Loucy (cell line): ENCODE measurements around the gene CLEC1A.

Source experiments
- H2AFZ ChIP-seq: fragments of 200-600 bp; sonication (generic); 2 replicates; pipeline ENCODE4 v1.6.0; 2016; ENCODE audit warnings: antibody characterized with exemption, mild to moderate bottlenecking, low read length, moderate library complexity
- H3F3A ChIP-seq: fragments of 200-600 bp; 2 replicates; pipeline ENCODE4 v1.6.0; 2016; ENCODE audit warnings: antibody characterized with exemption, low read depth, mild to moderate bottlenecking
- H3K27me3 ChIP-seq: fragments of 200-600 bp; sonication (generic); 2 replicates; pipeline ENCODE4 v1.6.1; 2014; ENCODE audit warnings: low read length, mild to moderate bottlenecking; ENCODE audit not compliant: insufficient read depth, poor library complexity, severe bottlenecking
- H3K36me3 ChIP-seq: fragments of 200-600 bp; sonication (generic); 2 replicates; pipeline ENCODE4 v1.6.1; 2016; ENCODE audit warnings: low read length; ENCODE audit not compliant: insufficient read depth
- H3K4me1 ChIP-seq: fragments of 200-600 bp; sonication (generic); 2 replicates; pipeline ENCODE4 v1.5.1; 2014; ENCODE audit warnings: low read length, mild to moderate bottlenecking; ENCODE audit not compliant: insufficient read depth, poor library complexity, severe bottlenecking
- H3K4me2 ChIP-seq: fragments of 200-600 bp; sonication (generic); 2 replicates; pipeline ENCODE4 v1.6.0; 2014; ENCODE audit warnings: antibody characterized with exemption, low read length, low read depth, mild to moderate bottlenecking; ENCODE audit not compliant: poor library complexity, severe bottlenecking
- H3K4me3 ChIP-seq: fragments of 200-600 bp; sonication (generic); 2 replicates; pipeline ENCODE4 v1.5.1; 2014; ENCODE audit warnings: low read length, mild to moderate bottlenecking, mixed read lengths; ENCODE audit not compliant: poor library complexity, severe bottlenecking
- H3K79me2 ChIP-seq: fragments of 200-600 bp; sonication (generic); 2 replicates; pipeline ENCODE4 v1.6.1; 2014; ENCODE audit warnings: low read length; ENCODE audit not compliant: insufficient read depth
- H3K9ac ChIP-seq: fragments of 200-600 bp; sonication (generic); 2 replicates; pipeline ENCODE4 v1.6.0; 2014; ENCODE audit warnings: mild to moderate bottlenecking, low read depth, low read length, moderate library complexity; ENCODE audit not compliant: poor library complexity, severe bottlenecking
- H3K9me2 ChIP-seq: fragments of 200-600 bp; sonication (generic); replicated peaks from 2 replicates; pipeline ENCODE4 v1.6.1; 2016; ENCODE audit warnings: low read depth, low read length, mixed read lengths
- H3K9me3 ChIP-seq: fragments of 200-600 bp; sonication (generic); 2 replicates; pipeline ENCODE4 v1.6.1; 2014; ENCODE audit warnings: mild to moderate bottlenecking, antibody characterized with exemption, low read length, low read depth; ENCODE audit not compliant: insufficient read depth
- H4K20me1 ChIP-seq: fragments of 200-600 bp; sonication (generic); 2 replicates; pipeline ENCODE4 v1.6.0; 2014; ENCODE audit warnings: antibody characterized with exemption, low read length, mild to moderate bottlenecking; ENCODE audit not compliant: insufficient read depth, poor library complexity, severe bottlenecking
- CTCF ChIP-seq: fragments of 200-600 bp; sonication (generic); conservative IDR thresholded peaks from 2 replicates; pipeline ENCODE4 v1.5.1; 2014; ENCODE audit warnings: mild to moderate bottlenecking, antibody characterized with exemption, low read length
- EZH2phosphoT487 ChIP-seq: fragments of 200-600 bp; IDR thresholded peaks from 2 replicates; pipeline ENCODE4 v1.6.1; 2018; ENCODE audit warnings: antibody characterized with exemption, mild to moderate bottlenecking, moderate library complexity, borderline replicate concordance

Gene CLEC1A

GRCh38 chr12:10121278-10121677, 22.5 kb upstream of the CLEC1A start:
- Histone ChIP-seq H3K4me1 (no peaks in the 10 kb centered on the region), H3K79me2 (no peaks in the 10 kb centered on the region), H3K4me3 (no peak overlapping the region), H3K4me2 (no peak overlapping the region), H3K36me3 (no peaks in the 10 kb centered on the region), H3K27me3 (no peaks in the 10 kb centered on the region), H3K9me2 (no peaks in the 10 kb centered on the region), H2AFZ (no peak overlapping the region), H3K9ac (no peak overlapping the region), H4K20me1 (no peaks in the 10 kb centered on the region), H3K9me3 (no peaks in the 10 kb centered on the region), H3F3A (no peaks in the 10 kb centered on the region)
- TF ChIP-seq CTCF: no peak
- TF ChIP-seq EZH2phosphoT487: no peak

GRCh38 chr12:10119066-10119465, 20.3 kb upstream of the CLEC1A start:
- no peak overlapping the region for H3K4me2 ChIP-seq
- H3K27me3 ChIP-seq: no peaks in the 10 kb centered on the region
- no peaks in the 10 kb centered on the region for H3F3A ChIP-seq
- H3K4me1 ChIP-seq: no peaks in the 10 kb centered on the region
- H2AFZ ChIP-seq: no peak overlapping the region
- no peaks in the 10 kb centered on the region for H4K20me1 ChIP-seq
- no peaks in the 10 kb centered on the region for H3K36me3 ChIP-seq
- TF ChIP-seq CTCF (no peak), EZH2phosphoT487 (no peak)
- H3K4me3 ChIP-seq: no peak overlapping the region
- H3K9me2 ChIP-seq: no peaks in the 10 kb centered on the region
- H3K79me2 ChIP-seq: no peaks in the 10 kb centered on the region
- no peak overlapping the region for H3K9ac ChIP-seq
- no peaks in the 10 kb centered on the region for H3K9me3 ChIP-seq

GRCh38 chr12:10115890-10116289, 17.1 kb upstream of the CLEC1A start:
- Histone ChIP-seq H2AFZ (no peak overlapping the region), H3K27me3 (no peaks in the 10 kb centered on the region), H3K9ac (no peak overlapping the region), H3K4me1 (no peaks in the 10 kb centered on the region), H3K9me2 (no peaks in the 10 kb centered on the region), H3K9me3 (no peaks in the 10 kb centered on the region), H3K4me3 (no peak overlapping the region), H3K36me3 (no peaks in the 10 kb centered on the region), H4K20me1 (no peaks in the 10 kb centered on the region), H3K79me2 (no peaks in the 10 kb centered on the region), H3K4me2 (no peak overlapping the region), H3F3A (no peaks in the 10 kb centered on the region)
- no peak for TF ChIP-seq CTCF
- TF ChIP-seq EZH2phosphoT487: no peak
